ENCODE measurements around the gene DIPK1A.

GRCh38 chr1:92933459-92933858 lies 27.8 kb downstream of the DIPK1A start:
- TF ChIP-seq MAX (CRISPR knock-in tag; IDR thresholded peaks at IDR 0.05) (no peak), CTCF (IDR thresholded peaks at IDR 0.05) (no peak), STAT6 (CRISPR knock-in tag; conservative IDR thresholded peaks at IDR 0.05; ENCODE audit: low read depth) (no peak), AFF4 (CRISPR knock-in tag; IDR thresholded peaks at IDR 0.05; ENCODE audit: borderline replicate concordance) (no peak), NR2C2 (CRISPR knock-in tag; IDR thresholded peaks at IDR 0.05) (no peak), FOXJ3 (CRISPR knock-in tag; IDR thresholded peaks at IDR 0.05; ENCODE audit: borderline replicate concordance) (no peak)
